ENCODE results near the gene MDM2.

GRCh38 chr12:68785823-68786222, 22.2 kb upstream of the MDM2 start:
- TF ChIP-seq CTCF (IDR thresholded peaks at IDR 0.05) (no peak), POLR2AphosphoS5 (IDR thresholded peaks at IDR 0.05) (no peak)

Measured in breast epithelium (tissue), 3 donors.